ENCODE results near the gene C14orf93. TPM values are rescaled to one million over a fixed set of nuclear protein-coding genes. Genes with fewer than 3 reads are reported as not detected.

The C14orf93 gene
- total RNA-seq, 4 donors from 2014 or later: 3.4 to 12.7 (median 8.8) TPM

- Histone ChIP-seq H3K36me3 (peaks cover 0 to 63% (median 18%) of the 10 kb centered on the region in 3 donors), H3K27me3 (no peaks in the 10 kb centered on the region), H3K27ac (no peak overlapping the region), H3K4me3 (no peak overlapping the region), H3K4me1 (no peaks in the 10 kb centered on the region), H3K9me3 (no peaks in the 10 kb centered on the region)
- DNase-seq: no peak
- no peak for TF ChIP-seq CTCF (IDR thresholded peaks at IDR 0.05)
- intact Hi-C loops (cut with DNase I): no loop called here
- 89% methylated on average over 3 of the region's 3 CpGs for WGBS, 2 donors
These were observed 64.3 kb downstream of the C14orf93 start for GRCh38 chr14:22945642-22946041.

GRCh38 chr14:22939684-22940083 is 70.3 kb downstream of the C14orf93 start:
- DNase-seq: no peak
- H3K4me1 ChIP-seq: no peaks in the 10 kb centered on the region
- no peaks in the 10 kb centered on the region for H3K9me3 ChIP-seq
- H3K27ac ChIP-seq: no peak overlapping the region
- WGBS, 2 donors: 86 to 91% methylated on average over 4 of the region's 4 CpGs
- TF ChIP-seq CTCF (IDR thresholded peaks at IDR 0.05) (no peak), POLR2A (IDR thresholded peaks at IDR 0.05) (no peak)
- no peak overlapping the region for H3K4me3 ChIP-seq
- no peaks in the 10 kb centered on the region for H3K27me3 ChIP-seq
- H3K36me3 ChIP-seq: peaks cover 0 to 17% (median 0%) of the 10 kb centered on the region in 3 donors
- intact Hi-C loops (cut with DNase I): no loop called here

Other genes starting within 250 kb of the C14orf93 start
- gene OXA1L, start 243.5 kb downstream of the C14orf93 start, total RNA-seq: 10 to 100 TPM; 52.1 to 85.8 (median 73.4) TPM
- 10 to 100 TPM in 1 of 4 donors, 1 to 10 TPM in 2, not detected in 1; 2.5 to 12.6 (median 7.8) TPM for gene SLC7A7, start 194.7 kb downstream of the C14orf93 start, total RNA-seq
- gene MRPL52, start 180.3 kb downstream of the C14orf93 start, total RNA-seq: 100 to 1,000 TPM in 1 of 4 donors, 10 to 100 TPM in 3; 32.8 to 142 (median 82.1) TPM
- gene MMP14, start 173.6 kb downstream of the C14orf93 start, total RNA-seq: 100 to 1,000 TPM in 3 of 4 donors, 10 to 100 TPM in 1; 67.9 to 127 (median 102) TPM
- 100 to 1,000 TPM; 111 to 314 (median 128) TPM for gene LRP10, start 138.4 kb downstream of the C14orf93 start, total RNA-seq
- gene REM2, start 126.9 kb downstream of the C14orf93 start, total RNA-seq: under 1 TPM; 0.19 to 0.83 (median 0.32) TPM
- gene RBM23, start 91.0 kb downstream of the C14orf93 start, total RNA-seq: 100 to 1,000 TPM in 1 of 4 donors, 10 to 100 TPM in 3; 40.0 to 101 (median 58.9) TPM
- gene PRMT5, start 80.8 kb downstream of the C14orf93 start, total RNA-seq: 10 to 100 TPM; 36.5 to 75.0 (median 66.1) TPM
- 10 to 100 TPM; 27.6 to 44.3 (median 33.6) TPM for gene HAUS4, start 53.1 kb downstream of the C14orf93 start, total RNA-seq
- 10 to 100 TPM; 31.3 to 44.3 (median 34.5) TPM for gene AJUBA, start 27.6 kb downstream of the C14orf93 start, total RNA-seq
- 100 to 1,000 TPM; 140 to 185 (median 153) TPM for gene PSMB5, start 24.8 kb upstream of the C14orf93 start, total RNA-seq
- not detected for gene PSMB11, start 32.1 kb upstream of the C14orf93 start, total RNA-seq
- gene CDH24, start 47.4 kb upstream of the C14orf93 start, total RNA-seq: 1 to 10 TPM; 3.4 to 6.7 (median 4.8) TPM
- 100 to 1,000 TPM in 1 of 4 donors, 10 to 100 TPM in 3; 51.4 to 107 (median 83.0) TPM for gene ACIN1, start 85.0 kb upstream of the C14orf93 start, total RNA-seq
- gene C14orf119, start 85.4 kb upstream of the C14orf93 start, total RNA-seq: 10 to 100 TPM; 17.5 to 42.0 (median 31.0) TPM
- under 1 TPM in 1 of 4 donors, not detected in 3; 0.38 TPM for gene CIROP, start 94.8 kb upstream of the C14orf93 start, total RNA-seq
- not detected for gene CEBPE, start 109.1 kb upstream of the C14orf93 start, total RNA-seq
- 10 to 100 TPM; 22.2 to 58.0 (median 39.8) TPM for gene SLC7A8, start 173.5 kb upstream of the C14orf93 start, total RNA-seq
- gene RNF212B, start 227.8 kb upstream of the C14orf93 start, total RNA-seq: not detected

All from esophagus squamous epithelium (tissue), 5 donors.